ENCODE measurements around the gene HDDC3. TPM values are rescaled to one million over a fixed set of nuclear protein-coding genes. Genes with fewer than 3 reads are reported as not detected.

The HDDC3 gene
- polyA plus RNA-seq, 1 of the 3 experiments (the other 2 are of a cell fraction): 25.8 TPM

GRCh38 chr15:90881978-90882721 lies 50.2 kb downstream of the HDDC3 start:
- no peak overlapping the region for H3K9ac ChIP-seq
- TF ChIP-seq REST (IDR thresholded peaks at IDR 0.05; ENCODE audit: low read depth, low read length) (no peak), MEF2A (IDR thresholded peaks at IDR 0.05; ENCODE audit: borderline replicate concordance, low read depth) (no peak), YY1 (IDR thresholded peaks at IDR 0.05; ENCODE audit: low read depth) (no peak), POLR2AphosphoS5 (IDR thresholded peaks at IDR 0.05; ENCODE audit: low read depth, low read length) (no peak), GATA2 (CRISPR knock-in tag; IDR thresholded peaks at IDR 0.05) (no peak), RXRA (IDR thresholded peaks at IDR 0.05; ENCODE audit: borderline replicate concordance, low read depth) (no peak), RAD21 (IDR thresholded peaks at IDR 0.05; ENCODE audit: low read length) (no peak)
- H3F3A ChIP-seq (replicated peaks; ENCODE audit: insufficient read depth): peaks cover 9% of the 10 kb centered on the region
- ChIA-PET CTCF (interaction anchor here (0.8 to 5.6 kb wide), 5 partner anchors 33 to 563 kb away, joined by 3 to 55 read pairs (median 4); no protein-coding TSS in a partner anchor), POLR2A (no interaction called here)
- H3K79me2 ChIP-seq (ENCODE audit: insufficient read depth): no peaks in the 10 kb centered on the region
- H3K36me3 ChIP-seq (replicated peaks in 1 of 2; ENCODE audit: control insufficient read depth in 1 of 2, insufficient read depth in 2 of 2, low read length in 1 of 2): peaks cover 11 to 49% of the 10 kb centered on the region in 2 experiments
- H3K9me2 ChIP-seq: no peaks in the 10 kb centered on the region
- peaks cover 0 to 14% of the 10 kb centered on the region in 2 experiments; a peak in 1 of 4 replicates for H3K4me1 ChIP-seq (ENCODE audit: control insufficient read depth in 1 of 2, insufficient read depth in 2 of 2, low read depth in 1 of 2, low read length in 1 of 2)
- DNase-seq: no peak
- H3K4me3 ChIP-seq (ENCODE audit: low read depth in 2 of 2, low read length in 1 of 2): no peak overlapping the region
- no peak overlapping the region; a peak in 1 of 4 replicates for H3K27ac ChIP-seq (ENCODE audit: low read depth in 2 of 2, low read length in 1 of 2)
- WGBS (ENCODE audit: low lambda C conversion rate): 91% methylated on average over 16 of the region's 19 CpGs
- no peak overlapping the region for H2AFZ ChIP-seq (ENCODE audit: low read depth)
- no peaks in the 10 kb centered on the region for H3K9me3 ChIP-seq
- no peak overlapping the region for H3K4me2 ChIP-seq
- H4K20me1 ChIP-seq (ENCODE audit: insufficient read depth): no peaks in the 10 kb centered on the region
- H3K27me3 ChIP-seq (ENCODE audit: insufficient read depth): no peaks in the 10 kb centered on the region

- Histone ChIP-seq H3K27ac (ENCODE audit: low read depth in 2 of 2, low read length in 1 of 2) (no peak overlapping the region), H3K9ac (no peak overlapping the region), H3K27me3 (ENCODE audit: insufficient read depth) (no peaks in the 10 kb centered on the region), H3K79me2 (ENCODE audit: insufficient read depth) (peaks cover 7% of the 10 kb centered on the region; the same call in 1 of the 2 replicates), H4K20me1 (ENCODE audit: insufficient read depth) (no peaks in the 10 kb centered on the region), H3F3A (replicated peaks; ENCODE audit: insufficient read depth) (peaks cover 9% of the 10 kb centered on the region), H3K9me2 (no peaks in the 10 kb centered on the region), H3K4me3 (ENCODE audit: low read depth in 2 of 2, low read length in 1 of 2) (no peak overlapping the region), H3K36me3 (replicated peaks in 1 of 2; ENCODE audit: control insufficient read depth in 1 of 2, insufficient read depth in 2 of 2, low read length in 1 of 2) (peaks cover 13 to 56% of the 10 kb centered on the region in 2 experiments), H3K4me1 (ENCODE audit: control insufficient read depth in 1 of 2, insufficient read depth in 2 of 2, low read depth in 1 of 2, low read length in 1 of 2) (peaks cover 0 to 14% of the 10 kb centered on the region in 2 experiments; a peak in 1 of 4 replicates), H2AFZ (ENCODE audit: low read depth) (no peak overlapping the region), H3K9me3 (no peaks in the 10 kb centered on the region), H3K4me2 (no peak overlapping the region)
- ChIA-PET CTCF (interaction anchor here (0.8 to 1.3 kb wide), 3 partner anchors 32 to 561 kb away, joined by 3 to 4 read pairs (median 4); no protein-coding TSS in a partner anchor), POLR2A (no interaction called here)
- 95% methylated on average over 25 of the region's 35 CpGs for WGBS (ENCODE audit: low lambda C conversion rate)
- no peak for DNase-seq
- TF ChIP-seq RFX5 (IDR thresholded peaks at IDR 0.05; ENCODE audit: low read length): no peak
- no peak for TF ChIP-seq TEAD4 (IDR thresholded peaks at IDR 0.05; ENCODE audit: borderline replicate concordance, insufficient read depth)
- no peak for TF ChIP-seq USF2 (IDR thresholded peaks at IDR 0.05; ENCODE audit: borderline replicate concordance, low read depth, low read length)
- TF ChIP-seq CHD2 (IDR thresholded peaks at IDR 0.05; ENCODE audit: low read length, partially characterized antibody): no peak
- TF ChIP-seq YY1 (IDR thresholded peaks at IDR 0.05; ENCODE audit: low read depth): no peak
- no peak for TF ChIP-seq EZH2phosphoT487 (IDR thresholded peaks at IDR 0.05; ENCODE audit: borderline replicate concordance, low read depth)
- TF ChIP-seq RXRA (IDR thresholded peaks at IDR 0.05; ENCODE audit: borderline replicate concordance, low read depth): no peak
- no peak for TF ChIP-seq JUND (IDR thresholded peaks at IDR 0.05)
- no peak for TF ChIP-seq NRF1 (IDR thresholded peaks at IDR 0.05; ENCODE audit: low read depth, low read length)
- TF ChIP-seq MXI1 (IDR thresholded peaks at IDR 0.05; ENCODE audit: low read depth, low read length): no peak
- no peak for TF ChIP-seq CTCF (IDR thresholded peaks at IDR 0.05)
- no peak for TF ChIP-seq SMC3 (IDR thresholded peaks at IDR 0.05; ENCODE audit: low read depth, low read length)
- TF ChIP-seq TCF12 (IDR thresholded peaks at IDR 0.05): no peak
- TF ChIP-seq GATA2 (CRISPR knock-in tag; IDR thresholded peaks at IDR 0.05): no peak
- no peak for TF ChIP-seq SIN3A (IDR thresholded peaks at IDR 0.05; ENCODE audit: borderline replicate concordance, low read depth, low read length)
Observed at GRCh38 chr15:90881181-90881977, 51.0 kb downstream of the HDDC3 start.

Data from SK-N-SH (cell line).